ENCODE results near the gene THBS2.

GRCh38 chr6:169223006-169223405 is 30.6 kb downstream of the THBS2 start:
- TF ChIP-seq SUZ12 (IDR thresholded peaks at IDR 0.05) (no peak), BHLHE40 (IDR thresholded peaks at IDR 0.05; ENCODE audit: borderline replicate concordance) (no peak), ELF4 (IDR thresholded peaks at IDR 0.05) (no peak), FOXM1 (IDR thresholded peaks at IDR 0.05; ENCODE audit: borderline replicate concordance) (no peak), PKNOX1 (IDR thresholded peaks at IDR 0.05) (no peak), ZNF384 (IDR thresholded peaks at IDR 0.05) (no peak), SP1 (IDR thresholded peaks at IDR 0.05) (no peak)

Measured in HEK293T (cell line).